NCI-H345 (cell line): ENCODE data around the gene CBX6.

Experiments
- DNase-seq: peaks from one replicate; lab custom pipeline; 2025; lab: John Stamatoyannopoulos, UW

CBX6 gene

DNA sequence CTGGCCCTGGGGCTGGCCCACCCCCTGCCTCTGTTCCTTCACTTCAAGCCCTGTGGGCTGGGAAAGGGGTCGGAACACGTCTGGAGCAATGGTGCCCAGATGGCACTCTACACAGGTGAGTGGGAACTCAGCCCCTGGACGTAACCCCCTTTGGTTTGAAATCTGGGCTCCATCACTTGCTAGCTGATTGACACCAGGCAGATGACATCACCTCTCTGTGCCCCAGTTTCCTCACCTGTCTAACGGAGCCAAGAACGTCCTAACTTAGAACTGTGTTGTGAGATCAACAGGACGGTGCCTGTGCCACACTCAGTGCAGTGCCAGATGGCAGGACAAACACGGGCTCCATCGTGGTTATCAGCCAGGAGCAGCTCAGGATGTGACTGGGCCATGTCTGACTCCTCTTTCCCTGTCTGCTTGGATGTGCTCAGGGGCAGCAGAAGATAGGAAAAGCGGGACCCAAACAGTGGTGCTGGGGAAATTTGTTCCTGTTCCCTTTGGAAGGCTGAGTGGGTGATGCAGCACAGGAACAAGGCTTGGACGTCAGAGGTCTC is 52.6 kb downstream of the CBX6 start:
- no peak for DNase-seq

DNA sequence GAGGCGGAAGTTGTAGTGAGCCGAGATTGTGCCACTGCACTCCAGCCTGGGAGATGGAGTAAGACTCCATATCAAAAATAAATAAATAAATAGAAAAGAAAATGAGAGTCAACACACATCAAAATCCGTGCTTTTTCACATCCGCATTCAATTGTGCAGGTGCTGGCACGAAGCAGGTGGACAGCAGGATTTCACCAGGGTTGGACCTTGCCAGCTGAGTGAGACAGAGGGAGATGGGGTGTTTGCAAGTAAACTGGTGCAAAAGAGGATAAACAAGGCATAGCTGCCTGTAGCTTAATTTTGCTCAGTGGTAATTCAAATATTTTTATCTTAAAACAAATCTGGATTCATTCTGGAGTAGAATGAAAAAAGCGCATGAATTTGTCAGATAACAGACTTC is 54.8 kb downstream of the CBX6 start:
- no peak for DNase-seq

DNA sequence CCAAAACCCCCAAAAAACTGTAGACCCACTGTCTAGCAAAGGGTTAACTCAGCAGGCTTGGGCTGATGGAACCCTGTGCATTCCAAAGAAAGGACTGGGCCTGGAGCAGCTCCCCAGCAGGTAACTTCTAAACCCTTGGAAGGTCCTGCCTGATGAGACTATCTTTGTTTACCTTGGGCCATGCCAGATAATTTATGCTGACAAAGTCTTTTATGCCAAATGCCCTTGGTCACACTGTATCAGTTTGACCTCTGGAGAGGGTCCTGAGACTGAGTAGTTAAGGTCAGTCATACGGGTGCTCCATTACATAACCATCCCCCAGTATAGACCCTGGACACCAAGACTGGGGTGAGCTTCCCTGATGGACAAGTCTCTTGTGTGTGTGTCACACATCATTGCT is 56.2 kb downstream of the CBX6 start:
- no peak for DNase-seq
